ENCODE measurements around the gene MANEAL. TPM values are rescaled to one million over a fixed set of nuclear protein-coding genes. Genes with fewer than 3 reads are reported as not detected.

The MANEAL gene
- total RNA-seq, 2 donors from 2014 or later = 1.8 TPM

GRCh38 chr1:37752583-37753471, 40.8 kb upstream of the MANEAL start:
- H3K36me3 ChIP-seq = no peaks in the 10 kb centered on the region
- H3K9me3 ChIP-seq = no peaks in the 10 kb centered on the region
- ATAC-seq (ENCODE audit: insufficient number of reproducible peaks, low FRiP score, low read depth) = no peak
- no peaks in the 10 kb centered on the region for H3K4me1 ChIP-seq (ENCODE audit: control insufficient read depth in 1 of 2, low read depth in 2 of 2)
- no peak for DNase-seq (ENCODE audit: low spot score)
- H3K4me3 ChIP-seq = no peak overlapping the region
- peaks cover 8% of the 10 kb centered on the region for H3K27me3 ChIP-seq (replicated peaks; ENCODE audit: insufficient read depth)
- no peak for TF ChIP-seq CTCF (IDR thresholded peaks at IDR 0.05)
- H3K27ac ChIP-seq = no peak overlapping the region

- ATAC-seq (ENCODE audit: insufficient number of reproducible peaks, low FRiP score, low read depth) (no peak), DNase-seq (ENCODE audit: low spot score) (no peak)
- H3K9me3 ChIP-seq = no peaks in the 10 kb centered on the region
- H3K4me3 ChIP-seq = no peak overlapping the region
- H3K27ac ChIP-seq = no peak overlapping the region
- no peaks in the 10 kb centered on the region for H3K36me3 ChIP-seq
- peaks cover 8% of the 10 kb centered on the region for H3K27me3 ChIP-seq (replicated peaks; ENCODE audit: insufficient read depth)
- TF ChIP-seq CTCF (IDR thresholded peaks at IDR 0.05) = no peak
- H3K4me1 ChIP-seq (ENCODE audit: control insufficient read depth in 1 of 2, low read depth in 2 of 2) = no peaks in the 10 kb centered on the region
These were observed 40.0 kb upstream of the MANEAL start for GRCh38 chr1:37753473-37754321.

- Histone ChIP-seq H3K27ac (no peak overlapping the region), H3K27me3 (replicated peaks; ENCODE audit: insufficient read depth) (peaks cover 8% of the 10 kb centered on the region), H3K9me3 (no peaks in the 10 kb centered on the region), H3K4me3 (no peak overlapping the region), H3K36me3 (no peaks in the 10 kb centered on the region), H3K4me1 (ENCODE audit: control insufficient read depth in 1 of 2, low read depth in 2 of 2) (no peaks in the 10 kb centered on the region)
- ATAC-seq (ENCODE audit: insufficient number of reproducible peaks, low FRiP score, low read depth) (no peak), DNase-seq (ENCODE audit: low spot score) (no peak)
- no peak for TF ChIP-seq CTCF (IDR thresholded peaks at IDR 0.05)
These were observed 38.4 kb upstream of the MANEAL start for GRCh38 chr1:37755290-37755689.

GRCh38 chr1:37755951-37756560, 37.6 kb upstream of the MANEAL start:
- Histone ChIP-seq H3K27ac (no peak overlapping the region), H3K4me3 (no peak overlapping the region), H3K27me3 (replicated peaks; ENCODE audit: insufficient read depth) (peaks cover 8% of the 10 kb centered on the region), H3K4me1 (ENCODE audit: control insufficient read depth in 1 of 2, low read depth in 2 of 2) (no peaks in the 10 kb centered on the region), H3K36me3 (no peaks in the 10 kb centered on the region), H3K9me3 (no peaks in the 10 kb centered on the region)
- ATAC-seq (ENCODE audit: insufficient number of reproducible peaks, low FRiP score, low read depth) (no peak), DNase-seq (ENCODE audit: low spot score) (no peak)
- no peak for TF ChIP-seq CTCF (IDR thresholded peaks at IDR 0.05)

- Histone ChIP-seq H3K27me3 (replicated peaks; ENCODE audit: insufficient read depth) (no peaks in the 10 kb centered on the region), H3K9me3 (no peaks in the 10 kb centered on the region)
- ATAC-seq (ENCODE audit: insufficient number of reproducible peaks, low FRiP score, low read depth) = no peak
These were observed 34.2 kb upstream of the MANEAL start for GRCh38 chr1:37759451-37759850.

More at GRCh38 chr1:37759451-37759850, 34.2 kb upstream of the MANEAL start:
- no peak for TF ChIP-seq CTCF (IDR thresholded peaks at IDR 0.05)
- H3K4me1 ChIP-seq (ENCODE audit: control insufficient read depth in 1 of 2, low read depth in 2 of 2) = no peaks in the 10 kb centered on the region
- H3K4me3 ChIP-seq = no peak overlapping the region
- no peak for DNase-seq (ENCODE audit: low spot score)
- no peak overlapping the region for H3K27ac ChIP-seq
- H3K36me3 ChIP-seq = no peaks in the 10 kb centered on the region
